ENCODE data around the gene ACADVL. TPM values are rescaled to one million over a fixed set of nuclear protein-coding genes. Genes with fewer than 3 reads are reported as not detected.
A peak's percentile ranks its signal among the peaks of the same experiment; 100 is the strongest.

The ACADVL gene
- total RNA-seq, 3 donors from 2014 or later (not counting 1 experiment from before 2014, with no cell fraction given), result 439 to 637 (median 607) TPM

- H3K27ac Mint-ChIP-seq, result peak overlapping the region; percentile 93 to 98
- Histone ChIP-seq H3K36me3 (ENCODE audit: control insufficient read depth, insufficient read depth, low read length) (peaks cover 27% of the 10 kb centered on the region), H3K9me3 (ENCODE audit: control insufficient read depth, insufficient read depth, low read length) (no peaks in the 10 kb centered on the region), H3K27me3 (ENCODE audit: control insufficient read depth, insufficient read depth, low read length) (no peaks in the 10 kb centered on the region), H3K4me3 (ENCODE audit: low read length) (peak overlapping the region; percentile 67), H3K27ac (ENCODE audit: low read length) (peak overlapping the region; percentile 96), H3K4me1 (ENCODE audit: control insufficient read depth, insufficient read depth, low read length) (peaks cover 32% of the 10 kb centered on the region)
- DNase-seq (peak in 1 of 2 donors; percentile 11), ATAC-seq (no peak)
- intact Hi-C loops (cut with micrococcal nuclease), result loop anchor here (2.0 to 5.0 kb wide), 5 partner anchors 14 to 309 kb away; partner anchors contain the start of genes ACADVL, DLG4, PHF23 and POLR2A
- peak overlapping the region; percentile 88 for H3K4me3 Mint-ChIP-seq
- H3K9me3 Mint-ChIP-seq, result no peaks in the 10 kb centered on the region
- no peak for TF ChIP-seq CTCF (IDR thresholded peaks at IDR 0.05)
- H3K36me3 Mint-ChIP-seq, result peaks cover 12% of the 10 kb centered on the region
- no peaks in the 10 kb centered on the region for H3K27me3 Mint-ChIP-seq (ENCODE audit: low read depth in 2 of 2)
- peaks cover 41 to 43% of the 10 kb centered on the region in 2 donors for H3K4me1 Mint-ChIP-seq
- WGBS (ENCODE audit: insufficient coverage), result 87% methylated on average over 5 of the region's 5 CpGs
These were observed 33.3 kb downstream of the ACADVL start for GRCh38 chr17:7253082-7253481.

- no peaks in the 10 kb centered on the region for H3K27me3 ChIP-seq (ENCODE audit: control insufficient read depth, insufficient read depth, low read length)
- intact Hi-C loops (cut with micrococcal nuclease), result loop anchor here (5.0 kb wide), 3 partner anchors 37 to 308 kb away; partner anchors contain the start of genes ACADVL, DLG4, POLR2A and SENP3
- H3K27me3 Mint-ChIP-seq (ENCODE audit: low read depth in 2 of 2), result no peaks in the 10 kb centered on the region
- H3K36me3 Mint-ChIP-seq, result peaks cover 12% of the 10 kb centered on the region
- peaks cover 25% of the 10 kb centered on the region for H3K4me1 ChIP-seq (ENCODE audit: control insufficient read depth, insufficient read depth, low read length)
- H3K9me3 Mint-ChIP-seq, result no peaks in the 10 kb centered on the region
- no peaks in the 10 kb centered on the region for H3K9me3 ChIP-seq (ENCODE audit: control insufficient read depth, insufficient read depth, low read length)
- ATAC-seq (no peak), DNase-seq (no peak)
- H3K27ac Mint-ChIP-seq, result peak overlapping the region; percentile 4 to 59
- no peak for TF ChIP-seq CTCF (IDR thresholded peaks at IDR 0.05)
- H3K4me3 ChIP-seq (ENCODE audit: low read length), result no peak overlapping the region
- H3K4me3 Mint-ChIP-seq, result peak overlapping the region; percentile 63
- peaks cover 36% of the 10 kb centered on the region for H3K36me3 ChIP-seq (ENCODE audit: control insufficient read depth, insufficient read depth, low read length)
- H3K4me1 Mint-ChIP-seq, result peaks cover 30 to 32% of the 10 kb centered on the region in 2 donors
- H3K27ac ChIP-seq (ENCODE audit: low read length), result no peak overlapping the region
- 97% methylated on average over 4 of the region's 4 CpGs for WGBS (ENCODE audit: insufficient coverage)
These were observed 34.8 kb downstream of the ACADVL start for GRCh38 chr17:7254511-7254910.

- no peak overlapping the region for H3K4me3 ChIP-seq (ENCODE audit: low read length)
- no peaks in the 10 kb centered on the region for H3K9me3 ChIP-seq (ENCODE audit: control insufficient read depth, insufficient read depth, low read length)
- H3K36me3 Mint-ChIP-seq, result peaks cover 12% of the 10 kb centered on the region
- intact Hi-C loops (cut with micrococcal nuclease), result no loop called here
- H3K4me1 Mint-ChIP-seq, result peaks cover 15 to 16% of the 10 kb centered on the region in 2 donors
- WGBS (ENCODE audit: insufficient coverage), result 93% methylated on average over 7 of the region's 8 CpGs
- DNase-seq, result no peak
- H3K4me1 ChIP-seq (ENCODE audit: control insufficient read depth, insufficient read depth, low read length), result peaks cover 24% of the 10 kb centered on the region
- H3K36me3 ChIP-seq (ENCODE audit: control insufficient read depth, insufficient read depth, low read length), result peaks cover 37% of the 10 kb centered on the region
- peaks cover 7% of the 10 kb centered on the region for H3K27me3 ChIP-seq (ENCODE audit: control insufficient read depth, insufficient read depth, low read length)
- no peaks in the 10 kb centered on the region for H3K27me3 Mint-ChIP-seq (ENCODE audit: low read depth in 2 of 2)
- H3K27ac Mint-ChIP-seq, result peak overlapping the region; percentile 22 to 35
- TF ChIP-seq CTCF (IDR thresholded peaks at IDR 0.05), result no peak
- H3K27ac ChIP-seq (ENCODE audit: low read length), result no peak overlapping the region
- no peaks in the 10 kb centered on the region for H3K9me3 Mint-ChIP-seq
- no peak overlapping the region for H3K4me3 Mint-ChIP-seq
- no peak for ATAC-seq
These were observed 37.2 kb downstream of the ACADVL start for GRCh38 chr17:7256766-7257456.

Measured in natural killer cell (primary cell).